ENCODE data around the gene FCRL4.

GRCh38 chr1:157580828-157581210 is 17.1 kb downstream of the FCRL4 start:
- TF ChIP-seq FOXP1 (CRISPR knock-in tag; IDR thresholded peaks at IDR 0.05; ENCODE audit: borderline replicate concordance) (no peak), USF2 (CRISPR knock-in tag; IDR thresholded peaks at IDR 0.05) (no peak), GABPB1 (CRISPR knock-in tag; IDR thresholded peaks at IDR 0.05) (no peak), CTCF (IDR thresholded peaks at IDR 0.05) (no peak), PRDM15 (CRISPR knock-in tag; IDR thresholded peaks at IDR 0.05) (no peak), ESRRA (CRISPR knock-in tag; IDR thresholded peaks at IDR 0.05; ENCODE audit: borderline replicate concordance) (no peak), CREM (CRISPR knock-in tag; IDR thresholded peaks at IDR 0.05) (no peak), ATF6 (CRISPR knock-in tag; IDR thresholded peaks at IDR 0.05) (no peak), OVOL2 (CRISPR knock-in tag; IDR thresholded peaks at IDR 0.05; ENCODE audit: borderline replicate concordance) (no peak), SMAD4 (CRISPR knock-in tag; IDR thresholded peaks at IDR 0.05) (no peak), ATF3 (CRISPR knock-in tag; conservative IDR thresholded peaks at IDR 0.05) (no peak), MLX (CRISPR knock-in tag; IDR thresholded peaks at IDR 0.05) (no peak), NR3C1 (CRISPR knock-in tag; conservative IDR thresholded peaks at IDR 0.05; ENCODE audit: low read depth) (no peak)
